NT2/D1 (cell line): Measurements from ENCODE around the gene VPS72.
"Not testable (repeated sequence)": the region's sequence is repeated elsewhere in the genome, so short reads cannot be mapped to it uniquely, and the experiment has no call there.

ENCODE experiments used
- DNase-seq: peaks from one replicate; pipeline ENCODE4 v3.0.0-alpha.2; 2011; ENCODE audit warnings: low read depth, low spot score
- H3K27me3 ChIP-seq: 2 replicates; pipeline ENCODE4 v1.6.0; 2011; ENCODE audit warnings: mild to moderate bottlenecking; ENCODE audit not compliant: insufficient read length, insufficient read depth
- H3K36me3 ChIP-seq: 2 replicates; pipeline ENCODE4 v1.6.1; 2011; ENCODE audit warnings: mild to moderate bottlenecking, low read length, mixed read lengths; ENCODE audit not compliant: insufficient read depth, insufficient read length
- H3K4me1 ChIP-seq: 2 replicates; pipeline ENCODE4 v1.5.1; 2011; ENCODE audit not compliant: insufficient read depth, insufficient read length
- H3K4me3 ChIP-seq: 2 replicates; pipeline ENCODE4 v1.5.1; 2011; ENCODE audit warnings: low read depth; ENCODE audit not compliant: insufficient read length
- H3K9ac ChIP-seq: 2 replicates; pipeline ENCODE4 v1.6.0; 2011; ENCODE audit warnings: low read depth; ENCODE audit not compliant: insufficient read length
- H3K9me3 ChIP-seq: 2 replicates; pipeline ENCODE4 v1.5.1; 2011; ENCODE audit warnings: mild to moderate bottlenecking, low read length; ENCODE audit not compliant: insufficient read depth
- SUZ12 ChIP-seq: IDR thresholded peaks from 2 replicates; pipeline ENCODE4 v1.6.1; 2011; ENCODE audit not compliant: insufficient read length, insufficient read depth; ENCODE audit errors: extremely low read depth
- YY1 ChIP-seq: IDR thresholded peaks from 2 replicates; pipeline ENCODE4 v1.6.1; 2011; ENCODE audit not compliant: insufficient read length, insufficient read depth
- ZNF274 ChIP-seq: IDR thresholded peaks from 2 replicates; pipeline ENCODE4 v1.6.1; 2011; ENCODE audit warnings: mild to moderate bottlenecking, low read depth, low read length

Gene VPS72

GRCh38 chr1:151211972-151212705 is 22.1 kb upstream of the VPS72 start:
- no peak for TF ChIP-seq ZNF274
- TF ChIP-seq SUZ12, result no peak
- no peak for TF ChIP-seq YY1
- Histone ChIP-seq H3K4me3 (no peak overlapping the region), H3K36me3 (peaks cover 71% of the 10 kb centered on the region), H3K9ac (no peak overlapping the region), H3K27me3 (no peaks in the 10 kb centered on the region), H3K9me3 (no peaks in the 10 kb centered on the region), H3K4me1 (peaks cover 2% of the 10 kb centered on the region)
- no peak for DNase-seq

- Histone ChIP-seq H3K9me3 (no peaks in the 10 kb centered on the region), H3K36me3 (peaks cover 75% of the 10 kb centered on the region), H3K9ac (no peak overlapping the region), H3K27me3 (no peaks in the 10 kb centered on the region), H3K4me1 (peaks cover 2% of the 10 kb centered on the region), H3K4me3 (no peak overlapping the region)
- DNase-seq, result no peak
- TF ChIP-seq SUZ12 (no peak), YY1 (no peak), ZNF274 (no peak)
These were observed 20.8 kb upstream of the VPS72 start for GRCh38 chr1:151210830-151211229.

DNA sequence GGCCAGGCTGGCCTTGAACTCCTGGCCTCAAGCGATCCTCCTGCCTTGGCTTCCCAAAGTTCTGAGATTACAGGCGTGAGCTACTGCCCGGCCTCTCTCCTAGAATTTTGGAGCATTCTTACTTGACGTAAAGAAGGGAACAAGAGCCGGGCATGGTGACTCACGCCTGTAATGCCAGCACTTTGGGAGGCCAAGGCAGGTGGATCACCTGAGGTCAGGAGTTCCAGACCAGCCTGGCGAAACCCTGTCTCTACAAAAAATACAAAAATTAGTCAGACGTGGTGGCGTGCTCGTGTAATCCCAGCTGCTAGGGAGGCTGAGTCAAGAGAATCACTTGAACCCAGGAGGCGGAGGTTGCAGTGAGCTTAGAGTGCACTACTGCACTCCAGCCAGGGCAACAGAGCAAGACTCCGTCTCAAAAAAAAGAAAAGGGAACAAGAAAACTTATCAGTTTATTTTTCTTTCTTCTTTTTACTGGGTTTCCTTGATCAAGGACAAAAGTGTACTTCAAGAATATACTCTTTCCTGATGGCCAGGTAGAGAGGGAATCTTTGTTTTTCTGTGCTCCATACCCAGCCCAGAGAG is 15.5 kb upstream of the VPS72 start:
- H3K27me3 ChIP-seq, H3K9me3 ChIP-seq, H3K4me3 ChIP-seq, DNase-seq, H3K9ac ChIP-seq, H3K4me1 ChIP-seq: not testable (repeated sequence)
- H3K36me3 ChIP-seq, result peaks cover 85% of the 10 kb centered on the region

GRCh38 chr1:151199873-151200581 is 10.0 kb upstream of the VPS72 start:
- Histone ChIP-seq H3K36me3 (peaks cover 39% of the 10 kb centered on the region), H3K4me3 (peak overlapping the region; percentile 99), H3K4me1 (peaks cover 3% of the 10 kb centered on the region), H3K9me3 (no peaks in the 10 kb centered on the region), H3K9ac (peak overlapping the region; percentile 99), H3K27me3 (no peaks in the 10 kb centered on the region)
- DNase-seq, result no peak
- no peak for TF ChIP-seq SUZ12
- no peak for TF ChIP-seq ZNF274
- no peak for TF ChIP-seq YY1

DNA sequence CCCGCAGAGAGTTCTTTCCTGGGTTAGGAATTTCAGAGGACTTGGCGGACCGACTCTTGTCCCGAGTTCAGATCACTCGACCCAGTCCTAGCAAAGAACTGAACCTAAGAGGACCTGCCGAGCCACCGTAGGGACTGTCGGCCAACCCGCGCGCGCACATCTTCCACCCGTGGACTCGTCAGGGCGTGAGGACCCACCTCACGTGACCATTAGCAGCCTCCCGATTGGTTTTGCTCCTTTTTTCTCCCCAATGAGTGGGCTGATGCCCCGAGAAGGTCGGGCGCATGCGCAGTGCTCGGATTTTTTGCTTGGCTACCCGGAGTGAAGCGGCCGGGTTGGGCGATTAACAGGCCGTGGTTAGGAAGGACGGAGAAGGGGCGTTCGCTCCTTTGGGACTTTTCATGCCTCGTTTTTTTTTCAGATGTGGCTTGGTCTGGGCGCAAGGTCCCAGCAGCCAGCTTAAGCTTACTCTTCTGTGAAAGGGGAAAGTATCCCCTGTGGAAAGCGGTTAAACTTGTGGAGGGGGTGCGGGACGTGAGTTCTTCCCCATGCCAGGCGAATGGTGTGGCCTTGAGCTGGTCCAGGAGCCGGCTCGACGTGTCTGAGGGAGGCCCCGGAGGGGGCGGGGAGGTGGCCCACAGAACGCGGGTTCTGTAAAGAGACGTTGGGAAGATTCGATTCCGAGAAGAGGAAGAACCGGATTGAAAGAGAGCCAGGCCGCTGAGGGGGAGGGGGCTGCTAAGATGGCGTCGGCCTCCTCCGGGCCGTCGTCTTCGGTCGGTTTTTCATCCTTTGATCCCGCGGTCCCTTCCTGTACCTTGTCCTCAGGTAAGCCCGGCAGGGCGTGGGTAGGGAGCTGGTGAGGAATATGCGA is 8.5 kb upstream of the VPS72 start, which contains the start of gene PIP5K1A:
Gene PIP5K1A (plus strand): TSS at position 299 of the 874 bp plus-strand sequence. CDS start 445 bp downstream, at position 744.
- Histone ChIP-seq H3K9me3 (no peaks in the 10 kb centered on the region), H3K4me1 (peaks cover 3% of the 10 kb centered on the region), H3K9ac (peak within 1 kb of the TSS; percentile 99), H3K27me3 (no peaks in the 10 kb centered on the region), H3K36me3 (peaks cover 24% of the 10 kb centered on the region), H3K4me3 (peak within 1 kb of the TSS; percentile 99)
- DNase-seq, result peak; percentile 96
- TF ChIP-seq SUZ12 (no peak), YY1 (peak; percentile 83), ZNF274 (no peak)

GRCh38 chr1:151197863-151198253 is 7.9 kb upstream of the VPS72 start:
- no peak for DNase-seq
- peaks cover 3% of the 10 kb centered on the region for H3K4me1 ChIP-seq

More at GRCh38 chr1:151197863-151198253, 7.9 kb upstream of the VPS72 start:
- H3K4me3 ChIP-seq, result peak overlapping the region; percentile 99
- TF ChIP-seq SUZ12, result no peak
- peak overlapping the region; percentile 99 for H3K9ac ChIP-seq
- H3K9me3 ChIP-seq, result no peaks in the 10 kb centered on the region
- H3K27me3 ChIP-seq, result no peaks in the 10 kb centered on the region
- H3K36me3 ChIP-seq, result peaks cover 18% of the 10 kb centered on the region
